WTC11 (cell line): ENCODE data around the gene TSPAN9. TPM values are rescaled to one million over a fixed set of nuclear protein-coding genes. Genes with fewer than 3 reads are reported as not detected.
A peak's percentile ranks its signal among the peaks of the same experiment; 100 is the strongest.

Experiments
- ATAC-seq: fragments of 200-7000 bp; cut with Tn5 transposase; 2 replicates; pipeline ENCODE4 v1.10.0; 2021; ENCODE audit warnings: mild to moderate bottlenecking, moderate library complexity
- CTCF ChIA-PET: fragments of 300-600 bp; sonication (Branson Sonifier 250); formaldehyde crosslinking; loops from one replicate; lab custom pipeline; 2021; ENCODE audit warnings: antibody characterized with exemption; lab: Charles Lee
- POLR2A ChIA-PET: fragments of 350-600 bp; sonication (Branson Sonifier 250); formaldehyde crosslinking; loops from one replicate; lab custom pipeline; 2021; ENCODE audit warnings: antibody characterized with exemption; lab: Charles Lee
- DNase-seq: peaks from one replicate; pipeline ENCODE4 v3.0.0; 2021; ENCODE audit warnings: low spot score
- H3K27ac Mint-ChIP-seq: 2 replicates; pipeline ENCODE4 v1.8.0; 2021; ENCODE audit warnings: mixed read lengths
- H3K27me3 Mint-ChIP-seq: 2 replicates; pipeline ENCODE4 v1.8.0; 2021; ENCODE audit warnings: low read depth, mild to moderate bottlenecking, moderate library complexity, mixed read lengths
- H3K36me3 Mint-ChIP-seq: 2 replicates; pipeline ENCODE4 v1.8.0; 2021; ENCODE audit warnings: mixed read lengths
- H3K4me1 Mint-ChIP-seq: 2 replicates; pipeline ENCODE4 v1.8.0; 2022; ENCODE audit warnings: mixed read lengths
- H3K4me3 Mint-ChIP-seq: 2 replicates; pipeline ENCODE4 v1.8.0; 2021; ENCODE audit warnings: mild to moderate bottlenecking, moderate library complexity, mixed read lengths
- H3K9me3 Mint-ChIP-seq: 2 replicates; pipeline ENCODE4 v1.8.0; 2021; ENCODE audit warnings: mixed read lengths
- FOXP1 ChIP-seq: sonication (generic); formaldehyde crosslinking; IDR thresholded peaks from 2 replicates; pipeline ENCODE4 v1.8.0; 2022; ENCODE audit warnings: missing genetic modification reagents, mild to moderate bottlenecking, moderate library complexity, borderline replicate concordance
- GABPB1 ChIP-seq: sonication (generic); formaldehyde crosslinking; IDR thresholded peaks from 2 replicates; pipeline ENCODE4 v1.8.1; 2023; ENCODE audit warnings: mild to moderate bottlenecking, missing genetic modification reagents
- OVOL2 ChIP-seq: fragments of 250-450 bp; sonication (Bioruptor Pico); IDR thresholded peaks from 2 replicates; pipeline ENCODE4 v1.9.0; 2021; ENCODE audit warnings: mild to moderate bottlenecking, borderline replicate concordance
- ZBTB21 ChIP-seq: sonication (generic); formaldehyde crosslinking; IDR thresholded peaks from 2 replicates; pipeline ENCODE4 v1.8.1; 2023; ENCODE audit warnings: mild to moderate bottlenecking, missing genetic modification reagents, borderline replicate concordance
- total RNA-seq: library from RNA; stranded (reverse); gene quantifications from 3 replicates; pipeline ENCODE4 v1.2.3, GENCODE V29; 2021

The TSPAN9 gene
- total RNA-seq, 1 experiment from 2014 or later: 27.6 TPM

DNA sequence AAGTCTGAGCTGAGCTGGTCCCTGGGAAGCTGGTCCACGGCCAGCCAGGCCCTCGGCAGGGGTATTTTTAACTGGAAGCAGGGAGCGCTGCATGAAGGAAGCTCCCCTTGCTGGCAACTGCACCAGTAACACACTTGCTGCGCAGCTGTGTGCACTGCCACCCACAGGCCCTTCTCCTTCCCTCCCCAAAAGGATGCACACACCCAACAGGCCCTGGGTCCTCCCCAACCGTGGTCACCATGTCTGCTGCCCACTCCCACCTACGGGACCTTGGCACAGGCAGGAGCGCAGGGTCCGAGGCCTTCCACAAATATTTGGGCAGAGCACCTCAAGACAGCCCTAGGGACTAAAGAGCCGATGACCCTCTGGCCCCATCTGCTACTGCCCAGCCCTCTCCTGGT lies 256.8 kb downstream of the TSPAN9 start:
- ATAC-seq (no peak), DNase-seq (no peak)
- ChIA-PET POLR2A (no interaction called here), CTCF (interaction anchor here (0.6 to 3.1 kb wide), 15 partner anchors 8 to 470 kb away, joined by 3 to 36 read pairs (median 4); no protein-coding TSS in a partner anchor)
- no peaks in the 10 kb centered on the region for H3K36me3 Mint-ChIP-seq
- H3K4me1 Mint-ChIP-seq: peaks cover 22% of the 10 kb centered on the region
- TF ChIP-seq OVOL2 (no peak), FOXP1 (CRISPR knock-in tag) (0 out of 2 replicates have a peak, but pooled peaks have one; percentile 9)
- no peaks in the 10 kb centered on the region; the same call in 1 of the 2 replicates for H3K27me3 Mint-ChIP-seq
- H3K9me3 Mint-ChIP-seq: no peaks in the 10 kb centered on the region
- no peak overlapping the region for H3K4me3 Mint-ChIP-seq
- H3K27ac Mint-ChIP-seq: no peak overlapping the region

DNA sequence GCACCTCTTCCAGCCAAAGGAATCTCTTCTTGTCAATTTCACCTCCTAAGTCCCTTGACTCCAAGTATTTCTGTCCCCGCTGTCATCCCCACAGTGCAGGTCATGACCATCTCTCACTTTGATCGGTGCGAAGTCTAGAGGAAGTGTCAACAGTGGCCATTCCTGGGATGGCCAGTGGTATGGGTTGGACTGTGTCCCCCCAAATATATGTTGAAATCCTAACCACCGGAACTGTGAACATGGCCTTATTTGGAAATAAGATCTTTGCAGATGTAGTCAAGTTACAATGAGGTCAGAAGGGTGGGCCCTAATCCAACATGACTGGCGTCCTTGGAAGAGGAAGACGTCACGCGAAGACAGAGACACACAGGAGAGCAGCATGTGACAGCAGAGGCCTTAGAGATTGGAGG lies 257.9 kb downstream of the TSPAN9 start:
- no peaks in the 10 kb centered on the region for H3K36me3 Mint-ChIP-seq
- no peak for DNase-seq
- no peak for ATAC-seq
- H3K4me3 Mint-ChIP-seq: no peak overlapping the region
- H3K27ac Mint-ChIP-seq: no peak overlapping the region; the same call in 1 of the 2 replicates
- CTCF ChIA-PET: interaction anchor here (0.8 to 3.1 kb wide), 2 partner anchors 9 to 297 kb away, joined by 3 to 20 read pairs; no protein-coding TSS in a partner anchor
- H3K4me1 Mint-ChIP-seq: peaks cover 13% of the 10 kb centered on the region
- H3K27me3 Mint-ChIP-seq: no peaks in the 10 kb centered on the region; the same call in 1 of the 2 replicates
- TF ChIP-seq ZBTB21 (CRISPR knock-in tag) (no peak), GABPB1 (CRISPR knock-in tag) (peak; percentile 40; the same call in 1 of the 2 replicates)
- H3K9me3 Mint-ChIP-seq: no peaks in the 10 kb centered on the region
- POLR2A ChIA-PET: no interaction called here

Other genes with a start within 250 kb of the TSPAN9 start
- 0.09 TPM in 1 of 3 replicates, not detected in the others for gene NRIP2, start 242.3 kb upstream of the TSPAN9 start, total RNA-seq
- gene TEX52, start 220.3 kb upstream of the TSPAN9 start, total RNA-seq: not detected in 3 replicates
- 99.6 to 118 TPM (median 100 TPM) in 3 replicates for gene FOXM1, start 200.2 kb upstream of the TSPAN9 start, total RNA-seq
- 48.0 to 50.3 TPM (median 49.5 TPM) in 3 replicates for gene RHNO1, start 200.2 kb upstream of the TSPAN9 start, total RNA-seq
- 17.4 to 18.8 TPM (median 18.0 TPM) in 3 replicates for gene TULP3, start 186.5 kb upstream of the TSPAN9 start, total RNA-seq
- 75.8 to 96.8 TPM (median 78.2 TPM) in 3 replicates for gene TEAD4, start 118.0 kb upstream of the TSPAN9 start, total RNA-seq